ENCODE measurements around the gene CXCL10. TPM values are rescaled to one million over a fixed set of nuclear protein-coding genes. Genes with fewer than 3 reads are reported as not detected.
"Not testable (repeated sequence)": the region's sequence is repeated elsewhere in the genome, so short reads cannot be mapped to it uniquely, and the experiment has no call there.

Gene CXCL10
- total RNA-seq, 2 experiments from 2014 or later, result 0.36 to 0.51 TPM

DNA sequence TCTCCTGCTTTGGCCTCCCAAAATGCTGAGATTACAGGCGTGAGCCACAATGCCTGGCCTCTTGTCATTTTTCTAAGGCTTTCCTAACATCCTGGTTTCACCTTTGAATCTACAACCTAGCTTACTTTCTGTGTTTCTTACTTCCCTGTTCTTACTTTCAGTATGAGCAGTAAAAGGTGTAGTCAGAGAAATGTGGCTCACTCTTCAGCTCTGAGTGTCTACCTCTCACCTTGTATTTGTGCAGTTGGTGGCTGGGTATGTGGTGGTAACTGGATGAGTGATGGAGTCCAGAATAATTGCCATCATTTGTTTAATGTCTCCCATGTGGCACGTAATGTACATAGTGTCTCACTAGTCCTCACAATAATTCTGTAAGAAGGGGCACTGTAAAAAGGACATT is 31.7 kb upstream of the CXCL10 start:
- Mint-ChIP-seq H3K4me3 (no peak overlapping the region), H3K9me3 (no peaks in the 10 kb centered on the region), H3K27ac (peak overlapping the region; percentile 49), H3K4me1 (ENCODE audit: low read depth) (peaks cover 41% of the 10 kb centered on the region), H3K36me3 (no peaks in the 10 kb centered on the region), H3K27me3 (peaks cover 18% of the 10 kb centered on the region)
- ChIA-PET CTCF (interaction anchor here (2.4 to 4.2 kb wide), 2 partner anchors 12 to 59 kb away, joined by 15 to 38 read pairs; no protein-coding TSS in a partner anchor), POLR2A (interaction anchor here (0.6 to 0.9 kb wide), 2 partner anchors 31 to 62 kb away, joined by 3 read pairs; no protein-coding TSS in a partner anchor)
- intact Hi-C loops (cut with micrococcal nuclease), result loop anchor here (5.0 kb wide), 1 partner anchor 972 kb away; no protein-coding TSS in a partner anchor
- peak; percentile 56 for DNase-seq

DNA sequence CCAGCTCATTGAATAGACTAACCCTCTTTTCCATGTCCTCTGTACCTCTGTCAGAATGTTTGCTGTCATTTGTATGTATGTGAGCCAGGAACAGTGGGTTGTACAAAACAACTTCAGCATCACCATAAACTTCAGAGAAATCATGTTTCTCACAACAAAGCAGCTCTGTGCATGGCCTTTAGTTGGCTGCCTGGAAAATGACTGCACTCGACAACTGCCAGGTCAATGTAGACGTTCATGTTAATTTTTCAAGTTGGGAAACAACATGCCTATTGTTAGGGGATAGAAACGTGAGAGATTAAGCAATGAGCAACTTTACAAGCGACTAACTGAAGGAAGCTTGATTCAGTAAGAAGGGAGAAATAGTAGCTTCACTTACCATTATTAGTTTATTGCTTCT is 30.4 kb upstream of the CXCL10 start:
- ChIA-PET CTCF (interaction anchor here (0.6 to 4.2 kb wide), 6 partner anchors 13 to 126 kb away, joined by 3 to 38 read pairs (median 4); no protein-coding TSS in a partner anchor), POLR2A (no interaction called here)
- Mint-ChIP-seq H3K27me3 (peaks cover 20% of the 10 kb centered on the region), H3K4me3 (no peak overlapping the region), H3K36me3 (no peaks in the 10 kb centered on the region), H3K9me3 (no peaks in the 10 kb centered on the region), H3K4me1 (ENCODE audit: low read depth) (peaks cover 30% of the 10 kb centered on the region), H3K27ac (no peak overlapping the region)
- intact Hi-C loops (cut with micrococcal nuclease), result no loop called here
- DNase-seq, result no peak

GRCh38 chr4:76050560-76051050 is 27.3 kb upstream of the CXCL10 start:
- DNase-seq; H3K9me3 Mint-ChIP-seq; H3K36me3 Mint-ChIP-seq; H3K27ac Mint-ChIP-seq; CTCF ChIA-PET; intact Hi-C loops (cut with micrococcal nuclease); H3K4me3 Mint-ChIP-seq; H3K4me1 Mint-ChIP-seq (ENCODE audit: low read depth); POLR2A ChIA-PET: not testable (repeated sequence)
- H3K27me3 Mint-ChIP-seq, result peaks cover 13% of the 10 kb centered on the region

GRCh38 chr4:76049860-76050416 is 26.6 kb upstream of the CXCL10 start:
- DNase-seq; intact Hi-C loops (cut with micrococcal nuclease); H3K4me1 Mint-ChIP-seq (ENCODE audit: low read depth); H3K36me3 Mint-ChIP-seq; POLR2A ChIA-PET; H3K4me3 Mint-ChIP-seq; H3K9me3 Mint-ChIP-seq; CTCF ChIA-PET; H3K27ac Mint-ChIP-seq: not testable (repeated sequence)
- H3K27me3 Mint-ChIP-seq, result peaks cover 11% of the 10 kb centered on the region

- intact Hi-C loops (cut with micrococcal nuclease); H3K9me3 Mint-ChIP-seq; CTCF ChIA-PET; DNase-seq; H3K4me3 Mint-ChIP-seq; POLR2A ChIA-PET; H3K27ac Mint-ChIP-seq; H3K36me3 Mint-ChIP-seq; H3K27me3 Mint-ChIP-seq: not testable (repeated sequence)
- peaks cover 13% of the 10 kb centered on the region for H3K4me1 Mint-ChIP-seq (ENCODE audit: low read depth)
Measured at GRCh38 chr4:76044686-76045085, 21.4 kb upstream of the CXCL10 start.

DNA sequence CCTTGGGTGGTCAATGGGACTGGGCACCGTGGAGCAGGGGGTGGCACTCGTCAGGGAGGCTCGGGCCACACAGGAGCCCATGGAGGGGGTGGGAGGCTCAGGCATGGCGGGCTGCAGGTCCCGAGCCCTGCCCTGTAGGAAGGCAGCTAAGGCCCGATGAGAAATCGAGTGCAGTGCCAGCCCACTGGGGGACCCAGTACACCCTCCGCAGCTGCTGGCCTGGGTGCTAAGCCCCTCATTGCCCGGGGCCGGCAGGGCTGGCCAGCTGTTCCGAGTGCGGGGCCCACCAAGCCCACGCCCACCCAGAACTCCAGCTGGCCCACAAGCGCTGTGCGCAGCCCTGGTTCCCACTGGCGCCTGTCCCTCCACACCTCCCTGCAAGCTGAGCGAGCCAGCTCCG is 20.0 kb upstream of the CXCL10 start:
- POLR2A ChIA-PET, result interaction anchor here (1.7 kb wide), 1 partner anchor 15 kb away, joined by 6 read pairs; no protein-coding TSS in a partner anchor
- CTCF ChIA-PET, result interaction anchor here (0.6 kb wide), 1 partner anchor 19 kb away, joined by 3 read pairs; no protein-coding TSS in a partner anchor
- H3K4me3 Mint-ChIP-seq; H3K9me3 Mint-ChIP-seq; intact Hi-C loops (cut with micrococcal nuclease); H3K36me3 Mint-ChIP-seq; H3K27ac Mint-ChIP-seq; H3K27me3 Mint-ChIP-seq; DNase-seq: not testable (repeated sequence)
- H3K4me1 Mint-ChIP-seq (ENCODE audit: low read depth), result peaks cover 13% of the 10 kb centered on the region

DNA sequence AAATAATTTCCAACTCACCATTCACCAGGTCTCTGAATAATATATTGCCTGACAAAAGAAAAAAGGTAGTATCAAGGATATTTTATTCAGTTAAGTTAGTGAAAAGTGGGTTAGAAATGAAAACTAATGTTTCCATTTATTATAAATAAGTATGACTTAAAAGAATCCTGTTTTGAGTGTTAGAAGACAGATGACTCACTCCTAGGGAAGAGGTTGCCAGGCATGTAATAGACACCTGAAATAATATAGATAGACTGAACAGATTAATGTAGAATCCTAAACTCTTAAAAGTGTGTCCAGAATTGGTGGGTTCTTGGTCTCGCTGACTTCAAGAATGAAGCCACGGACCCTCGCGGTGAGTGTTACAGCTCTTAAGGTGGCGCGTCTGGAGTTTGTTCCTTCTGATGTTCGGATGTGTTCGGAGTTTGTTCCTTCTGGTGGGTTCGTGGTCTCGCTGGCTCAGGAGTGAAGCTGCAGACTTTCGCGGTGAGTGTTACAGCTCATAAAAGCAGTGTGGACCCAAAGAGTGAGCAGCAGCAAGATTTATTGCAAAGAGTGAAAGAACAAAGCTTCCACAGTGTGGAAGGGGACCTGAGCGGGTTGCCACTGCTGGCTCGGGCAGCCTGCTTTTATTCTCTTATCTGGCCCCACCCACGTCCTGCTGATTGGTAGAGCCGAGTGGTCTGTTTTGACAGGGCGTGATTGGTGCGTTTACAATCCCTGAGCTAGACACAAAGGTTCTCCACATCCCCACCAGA is 19.1 kb upstream of the CXCL10 start:
- Mint-ChIP-seq H3K27ac (peak overlapping the region; percentile 57), H3K4me1 (ENCODE audit: low read depth) (peaks cover 13% of the 10 kb centered on the region), H3K4me3 (peak overlapping the region; percentile 58)
- not testable (repeated sequence) for H3K9me3 Mint-ChIP-seq, DNase-seq, H3K27me3 Mint-ChIP-seq, H3K36me3 Mint-ChIP-seq
- ChIA-PET CTCF (interaction anchor here (0.6 to 1.2 kb wide), 2 partner anchors 16 to 19 kb away, joined by 3 read pairs; no protein-coding TSS in a partner anchor), POLR2A (interaction anchor here (1.7 kb wide), 1 partner anchor 16 kb away, joined by 6 read pairs; no protein-coding TSS in a partner anchor)
- intact Hi-C loops (cut with micrococcal nuclease), result loop anchor here (1.0 kb wide), 1 partner anchor 16 kb away; no protein-coding TSS in a partner anchor

DNA sequence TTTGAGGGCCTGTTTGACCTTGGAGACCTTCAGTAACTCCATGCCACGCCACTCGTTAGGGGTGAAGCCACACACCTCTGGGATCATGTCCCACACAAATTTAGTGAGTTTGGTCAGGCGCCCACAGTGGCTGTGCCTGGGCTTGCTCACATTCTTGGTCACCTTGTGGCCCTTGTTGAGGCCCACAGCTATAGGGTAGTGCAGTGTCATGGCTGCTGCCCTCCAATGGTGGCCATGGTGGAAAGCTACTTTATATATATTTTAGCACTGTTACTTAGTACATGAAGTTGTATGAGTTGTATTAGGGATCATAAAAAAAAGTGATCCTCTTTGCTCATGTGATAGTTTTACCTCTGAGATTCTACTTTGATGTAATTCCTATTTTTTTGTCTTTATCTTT is 13.6 kb upstream of the CXCL10 start:
- intact Hi-C loops (cut with micrococcal nuclease), result no loop called here
- H3K4me1 Mint-ChIP-seq (ENCODE audit: low read depth), result peaks cover 3% of the 10 kb centered on the region
- H3K9me3 Mint-ChIP-seq, result no peaks in the 10 kb centered on the region
- DNase-seq, result no peak
- ChIA-PET CTCF (interaction anchor here (1.5 to 3.3 kb wide), 2 partner anchors 16 to 41 kb away, joined by 4 to 13 read pairs; no protein-coding TSS in a partner anchor), POLR2A (no interaction called here)
- H3K36me3 Mint-ChIP-seq, result no peaks in the 10 kb centered on the region
- no peak overlapping the region for H3K27ac Mint-ChIP-seq
- no peak overlapping the region for H3K4me3 Mint-ChIP-seq
- no peaks in the 10 kb centered on the region for H3K27me3 Mint-ChIP-seq

- ChIA-PET CTCF (interaction anchor here (1.2 kb wide), 1 partner anchor 40 kb away, joined by 3 read pairs; no protein-coding TSS in a partner anchor), POLR2A (no interaction called here)
- H3K4me1 Mint-ChIP-seq (ENCODE audit: low read depth), result no peaks in the 10 kb centered on the region
- H3K4me3 Mint-ChIP-seq, result no peak within 1 kb of the TSS
- H3K27me3 Mint-ChIP-seq, result no peaks in the 10 kb centered on the region
- no peaks in the 10 kb centered on the region for H3K36me3 Mint-ChIP-seq
- H3K27ac Mint-ChIP-seq, result no peak within 1 kb of the TSS
- H3K9me3 Mint-ChIP-seq, result no peaks in the 10 kb centered on the region
- DNase-seq, result no peak
- intact Hi-C loops (cut with micrococcal nuclease), result no loop called here
Measured at GRCh38 chr4:76035799-76036380, 12.6 kb upstream of the CXCL10 start, which contains the start of gene CXCL11. Gene CXCL11 (minus strand): TSS chr4:76036070. CDS start chr4:76035987, 83 bp downstream.

DNA sequence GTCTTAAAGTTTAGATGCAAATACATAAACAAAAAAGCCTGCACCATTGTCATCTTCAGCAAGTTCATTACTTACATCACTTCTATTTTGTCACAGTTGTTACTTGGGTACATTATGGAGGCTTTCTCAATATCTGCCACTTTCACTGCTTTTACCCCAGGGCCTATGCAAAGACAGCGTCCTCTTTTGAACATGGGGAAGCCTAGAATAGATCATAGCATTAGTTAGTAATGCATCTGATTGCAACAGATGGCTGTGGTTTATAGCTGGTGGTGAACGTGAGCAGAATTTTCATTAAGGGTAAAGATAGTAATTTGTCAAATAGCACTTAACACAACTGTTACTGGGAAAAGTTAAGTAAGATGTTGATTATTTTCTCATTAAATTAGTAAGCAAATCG is 11.8 kb upstream of the CXCL10 start:
- ChIA-PET POLR2A (no interaction called here), CTCF (interaction anchor here (1.2 kb wide), 1 partner anchor 39 kb away, joined by 3 read pairs; no protein-coding TSS in a partner anchor)
- Mint-ChIP-seq H3K36me3 (no peaks in the 10 kb centered on the region), H3K27ac (no peak overlapping the region), H3K27me3 (no peaks in the 10 kb centered on the region), H3K4me3 (no peak overlapping the region), H3K4me1 (ENCODE audit: low read depth) (no peaks in the 10 kb centered on the region), H3K9me3 (no peaks in the 10 kb centered on the region)
- intact Hi-C loops (cut with micrococcal nuclease), result no loop called here
- DNase-seq, result no peak

GRCh38 chr4:76029300-76029699 is 6.0 kb upstream of the CXCL10 start:
- intact Hi-C loops (cut with micrococcal nuclease), result no loop called here
- CTCF ChIA-PET, result no interaction called here

DNA sequence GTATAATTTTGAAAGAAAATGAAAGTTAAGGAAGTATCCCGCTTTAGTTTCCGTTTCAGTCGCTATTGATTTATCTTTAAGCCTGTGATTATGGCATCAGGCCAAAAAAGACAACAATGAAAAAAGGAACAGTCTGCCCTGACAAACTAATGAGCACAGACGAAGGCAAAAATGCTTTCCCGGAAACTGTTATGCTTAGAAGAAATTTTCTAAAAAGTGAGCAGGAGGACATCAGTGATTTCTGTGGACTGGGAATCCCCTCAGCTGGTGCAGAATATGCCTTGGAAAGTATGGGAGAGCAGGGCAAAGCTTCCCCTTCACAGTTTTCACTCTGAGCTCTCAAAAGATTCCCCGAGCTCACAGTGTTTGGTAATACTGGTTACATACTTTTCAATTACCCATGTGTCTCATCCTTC is 5.1 kb upstream of the CXCL10 start:
- Mint-ChIP-seq H3K4me3 (peak overlapping the region; percentile 1), H3K27ac (no peak overlapping the region), H3K27me3 (no peaks in the 10 kb centered on the region), H3K4me1 (ENCODE audit: low read depth) (peaks cover 32% of the 10 kb centered on the region), H3K36me3 (no peaks in the 10 kb centered on the region), H3K9me3 (no peaks in the 10 kb centered on the region)
- intact Hi-C loops (cut with micrococcal nuclease), result no loop called here
- no peak for DNase-seq
- ChIA-PET POLR2A (interaction anchor here (1.6 kb wide), 1 partner anchor 30 kb away, joined by 4 read pairs; no protein-coding TSS in a partner anchor), CTCF (no interaction called here)

More at GRCh38 chr4:76029300-76029699, 6.0 kb upstream of the CXCL10 start:
- POLR2A ChIA-PET, result no interaction called here
- DNase-seq, result no peak
- H3K4me1 Mint-ChIP-seq (ENCODE audit: low read depth), result peaks cover 23% of the 10 kb centered on the region
- H3K4me3 Mint-ChIP-seq, result no peak overlapping the region
- no peaks in the 10 kb centered on the region for H3K27me3 Mint-ChIP-seq
- no peaks in the 10 kb centered on the region for H3K36me3 Mint-ChIP-seq
- H3K27ac Mint-ChIP-seq, result no peak overlapping the region
- H3K9me3 Mint-ChIP-seq, result no peaks in the 10 kb centered on the region
